Fibroblast of lung (primary cell): ENCODE data around the gene BTG4.

Experiments used
- CTCF ChIP-seq, 2 donors: IDR thresholded peaks in 1 of 2; conservative IDR thresholded peaks in 1 of 2; 1 replicate in 1 of 2; 2 replicates in 1 of 2; pipeline ENCODE4 v1.5.1; 2011 to 2012; ENCODE audit warnings: low read length in 2 of 2, control low read depth in 1 of 2, inconsistent platforms in 1 of 2, low read depth in 1 of 2, mild to moderate bottlenecking in 1 of 2
- EZH2 ChIP-seq: IDR thresholded peaks from 2 replicates; pipeline ENCODE4 v1.5.1; 2012; ENCODE audit warnings: low read length, control low read depth, mild to moderate bottlenecking; ENCODE audit errors: missing control alignments

- TF ChIP-seq CTCF (conservative IDR thresholded peaks at IDR 0.05 in 1 of 2, IDR thresholded peaks at IDR 0.05 in 1 of 2; ENCODE audit: low read depth in 1 of 2, low read length in 2 of 2) (no peak), EZH2 (no peak)
These were observed 54.3 kb downstream of the BTG4 start for GRCh38 chr11:111457731-111458368.
